ENCODE results near the gene HP1BP3. TPM values are rescaled to one million over a fixed set of nuclear protein-coding genes. Genes with fewer than 3 reads are reported as not detected.
"Not testable (repeated sequence)": the region's sequence is repeated elsewhere in the genome, so short reads cannot be mapped to it uniquely, and the experiment has no call there.

Gene HP1BP3
- total and polyA plus RNA-seq, 4 donors: 34.8 to 115 (median 72.7) TPM

DNA sequence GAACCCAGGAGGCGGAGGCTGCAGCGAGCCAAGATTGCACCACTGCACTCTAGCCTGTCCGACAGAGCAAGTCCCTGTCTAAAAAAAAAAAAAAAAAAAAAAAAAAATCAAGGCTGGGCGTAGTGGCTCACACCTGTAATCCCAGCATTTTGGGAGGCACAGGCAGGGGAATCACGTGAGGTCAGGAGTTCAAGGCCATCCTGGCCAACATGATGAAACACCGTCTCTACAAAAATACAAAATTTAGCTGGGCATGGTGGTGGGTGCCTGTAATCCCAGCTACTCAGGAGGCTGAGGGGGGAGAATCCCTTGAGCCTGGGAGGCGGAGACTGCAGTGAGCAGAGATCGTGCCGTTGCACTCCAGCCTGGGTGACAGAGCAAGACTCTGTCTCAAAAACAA lies 2.5 kb upstream of the HP1BP3 start:
- WGBS: 66% methylated on average over 9 of the region's 9 CpGs
- H3K27ac ChIP-seq (ENCODE audit: low read depth in 1 of 2, low read length in 2 of 2); H3K4me3 ChIP-seq (ENCODE audit: low read depth in 1 of 3, low read length in 3 of 3): not testable (repeated sequence)

DNA sequence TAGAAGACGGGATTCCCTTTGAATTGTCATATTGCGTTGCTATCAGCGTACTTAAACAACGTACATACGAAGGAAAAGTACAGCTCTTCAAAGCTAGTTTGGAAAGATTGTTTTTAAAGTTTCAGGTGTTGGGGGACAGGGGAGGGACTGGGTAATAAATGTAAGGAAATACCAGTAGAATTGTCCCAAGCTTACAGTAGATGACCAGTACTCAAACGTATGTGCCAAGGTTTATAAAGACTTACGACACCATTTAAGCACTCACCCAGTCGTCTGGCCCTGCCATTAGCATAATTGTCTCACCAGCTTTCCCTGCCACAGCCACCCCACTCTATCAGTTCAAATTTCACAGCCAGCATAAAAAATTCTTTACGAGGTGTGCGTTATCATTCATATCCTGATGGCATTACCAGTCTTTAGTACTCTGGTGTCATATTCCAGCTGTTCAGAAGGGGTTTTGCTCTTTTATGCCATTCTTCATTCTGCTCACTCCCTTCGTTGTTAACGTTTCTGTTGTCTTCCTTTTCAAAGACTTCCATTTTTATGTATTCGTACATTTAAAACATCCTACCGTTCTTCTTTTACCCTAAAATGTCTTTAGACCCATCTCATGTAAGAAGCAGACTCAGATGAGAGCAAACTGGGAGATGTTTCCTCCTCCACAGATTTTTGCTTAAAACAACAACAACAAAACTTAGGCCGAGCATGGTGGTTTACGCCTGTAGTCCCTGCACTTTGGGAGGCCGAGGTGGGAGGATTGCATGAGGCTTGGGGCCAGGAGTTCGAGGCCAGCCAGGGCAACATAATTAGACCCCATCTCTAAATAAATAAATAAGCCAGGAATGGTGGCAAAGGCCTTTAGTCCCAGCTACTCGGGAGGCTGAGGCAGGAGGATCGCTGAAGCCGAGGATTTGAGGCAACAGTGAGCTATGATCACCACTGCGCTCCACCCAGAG lies 1.0 kb upstream of the HP1BP3 start:
- Histone ChIP-seq H3K4me3 (ENCODE audit: low read depth in 1 of 3, low read length in 3 of 3) (peak overlapping the region; percentile 71 to 93 (median 73)), H3K36me3 (ENCODE audit: control insufficient read depth in 4 of 4, insufficient read depth in 3 of 4, low read depth in 1 of 4, low read length in 3 of 4) (no peaks in the 10 kb centered on the region)

More for the DNA sequence above, 2.5 kb upstream of the HP1BP3 start:
- not testable (repeated sequence) for DNase-seq (ENCODE audit: low spot score); H3K9me3 ChIP-seq (ENCODE audit: control insufficient read depth in 4 of 4, low read length in 3 of 4); H3K36me3 ChIP-seq (ENCODE audit: control insufficient read depth in 4 of 4, insufficient read depth in 3 of 4, low read depth in 1 of 4, low read length in 3 of 4); H3K9ac ChIP-seq (ENCODE audit: low read depth in 1 of 2, low read length in 2 of 2); H3K27me3 ChIP-seq (ENCODE audit: control insufficient read depth in 4 of 4, insufficient read depth in 4 of 4, low read length in 3 of 4)
- peaks cover 5 to 17% (median 12%) of the 10 kb centered on the region in 4 donors for H3K4me1 ChIP-seq (ENCODE audit: control insufficient read depth in 4 of 4, insufficient read depth in 4 of 4, low read length in 3 of 4)
- peak in 1 of 2 donors; percentile 11 for TF ChIP-seq RXRA (IDR thresholded peaks at IDR 0.05)

More for the DNA sequence above, 1.0 kb upstream of the HP1BP3 start:
- no peaks in the 10 kb centered on the region for H3K9me3 ChIP-seq (ENCODE audit: control insufficient read depth in 4 of 4, low read length in 3 of 4)
- peak; percentile 40 for DNase-seq (ENCODE audit: low spot score)
- TF ChIP-seq, protein P1, sequence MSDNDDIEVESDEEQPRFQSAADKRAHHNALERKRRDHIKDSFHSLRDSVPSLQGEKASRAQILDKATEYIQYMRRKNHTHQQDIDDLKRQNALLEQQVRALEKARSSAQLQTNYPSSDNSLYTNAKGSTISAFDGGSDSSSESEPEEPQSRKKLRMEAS (IDR thresholded peaks at IDR 0.05): no peak
- TF ChIP-seq GABPA (IDR thresholded peaks at IDR 0.05 in 1 of 2, conservative IDR thresholded peaks at IDR 0.05 in 1 of 2): no peak
- TF ChIP-seq RXRA (IDR thresholded peaks at IDR 0.05): no peak
- TF ChIP-seq, protein P2, sequence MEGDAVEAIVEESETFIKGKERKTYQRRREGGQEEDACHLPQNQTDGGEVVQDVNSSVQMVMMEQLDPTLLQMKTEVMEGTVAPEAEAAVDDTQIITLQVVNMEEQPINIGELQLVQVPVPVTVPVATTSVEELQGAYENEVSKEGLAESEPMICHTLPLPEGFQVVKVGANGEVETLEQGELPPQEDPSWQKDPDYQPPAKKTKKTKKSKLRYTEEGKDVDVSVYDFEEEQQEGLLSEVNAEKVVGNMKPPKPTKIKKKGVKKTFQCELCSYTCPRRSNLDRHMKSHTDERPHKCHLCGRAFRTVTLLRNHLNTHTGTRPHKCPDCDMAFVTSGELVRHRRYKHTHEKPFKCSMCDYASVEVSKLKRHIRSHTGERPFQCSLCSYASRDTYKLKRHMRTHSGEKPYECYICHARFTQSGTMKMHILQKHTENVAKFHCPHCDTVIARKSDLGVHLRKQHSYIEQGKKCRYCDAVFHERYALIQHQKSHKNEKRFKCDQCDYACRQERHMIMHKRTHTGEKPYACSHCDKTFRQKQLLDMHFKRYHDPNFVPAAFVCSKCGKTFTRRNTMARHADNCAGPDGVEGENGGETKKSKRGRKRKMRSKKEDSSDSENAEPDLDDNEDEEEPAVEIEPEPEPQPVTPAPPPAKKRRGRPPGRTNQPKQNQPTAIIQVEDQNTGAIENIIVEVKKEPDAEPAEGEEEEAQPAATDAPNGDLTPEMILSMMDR (IDR thresholded peaks at IDR 0.05; ENCODE audit: low read depth, low read length, missing input control): no peak
- no peak for TF ChIP-seq HNF4A (conservative IDR thresholded peaks at IDR 0.05)
- TF ChIP-seq, protein P3, sequence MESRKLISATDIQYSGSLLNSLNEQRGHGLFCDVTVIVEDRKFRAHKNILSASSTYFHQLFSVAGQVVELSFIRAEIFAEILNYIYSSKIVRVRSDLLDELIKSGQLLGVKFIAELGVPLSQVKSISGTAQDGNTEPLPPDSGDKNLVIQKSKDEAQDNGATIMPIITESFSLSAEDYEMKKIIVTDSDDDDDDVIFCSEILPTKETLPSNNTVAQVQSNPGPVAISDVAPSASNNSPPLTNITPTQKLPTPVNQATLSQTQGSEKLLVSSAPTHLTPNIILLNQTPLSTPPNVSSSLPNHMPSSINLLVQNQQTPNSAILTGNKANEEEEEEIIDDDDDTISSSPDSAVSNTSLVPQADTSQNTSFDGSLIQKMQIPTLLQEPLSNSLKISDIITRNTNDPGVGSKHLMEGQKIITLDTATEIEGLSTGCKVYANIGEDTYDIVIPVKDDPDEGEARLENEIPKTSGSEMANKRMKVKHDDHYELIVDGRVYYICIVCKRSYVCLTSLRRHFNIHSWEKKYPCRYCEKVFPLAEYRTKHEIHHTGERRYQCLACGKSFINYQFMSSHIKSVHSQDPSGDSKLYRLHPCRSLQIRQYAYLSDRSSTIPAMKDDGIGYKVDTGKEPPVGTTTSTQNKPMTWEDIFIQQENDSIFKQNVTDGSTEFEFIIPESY (IDR thresholded peaks at IDR 0.05): no peak
- no peak for TF ChIP-seq HNF4G (IDR thresholded peaks at IDR 0.05)
- no peak for TF ChIP-seq NR2F2 (IDR thresholded peaks at IDR 0.05)
- no peak for TF ChIP-seq FOXA2 (IDR thresholded peaks at IDR 0.05)
- TF ChIP-seq EGR1 (IDR thresholded peaks at IDR 0.05; ENCODE audit: low read depth in 2 of 2): no peak
- TF ChIP-seq, protein P4, sequence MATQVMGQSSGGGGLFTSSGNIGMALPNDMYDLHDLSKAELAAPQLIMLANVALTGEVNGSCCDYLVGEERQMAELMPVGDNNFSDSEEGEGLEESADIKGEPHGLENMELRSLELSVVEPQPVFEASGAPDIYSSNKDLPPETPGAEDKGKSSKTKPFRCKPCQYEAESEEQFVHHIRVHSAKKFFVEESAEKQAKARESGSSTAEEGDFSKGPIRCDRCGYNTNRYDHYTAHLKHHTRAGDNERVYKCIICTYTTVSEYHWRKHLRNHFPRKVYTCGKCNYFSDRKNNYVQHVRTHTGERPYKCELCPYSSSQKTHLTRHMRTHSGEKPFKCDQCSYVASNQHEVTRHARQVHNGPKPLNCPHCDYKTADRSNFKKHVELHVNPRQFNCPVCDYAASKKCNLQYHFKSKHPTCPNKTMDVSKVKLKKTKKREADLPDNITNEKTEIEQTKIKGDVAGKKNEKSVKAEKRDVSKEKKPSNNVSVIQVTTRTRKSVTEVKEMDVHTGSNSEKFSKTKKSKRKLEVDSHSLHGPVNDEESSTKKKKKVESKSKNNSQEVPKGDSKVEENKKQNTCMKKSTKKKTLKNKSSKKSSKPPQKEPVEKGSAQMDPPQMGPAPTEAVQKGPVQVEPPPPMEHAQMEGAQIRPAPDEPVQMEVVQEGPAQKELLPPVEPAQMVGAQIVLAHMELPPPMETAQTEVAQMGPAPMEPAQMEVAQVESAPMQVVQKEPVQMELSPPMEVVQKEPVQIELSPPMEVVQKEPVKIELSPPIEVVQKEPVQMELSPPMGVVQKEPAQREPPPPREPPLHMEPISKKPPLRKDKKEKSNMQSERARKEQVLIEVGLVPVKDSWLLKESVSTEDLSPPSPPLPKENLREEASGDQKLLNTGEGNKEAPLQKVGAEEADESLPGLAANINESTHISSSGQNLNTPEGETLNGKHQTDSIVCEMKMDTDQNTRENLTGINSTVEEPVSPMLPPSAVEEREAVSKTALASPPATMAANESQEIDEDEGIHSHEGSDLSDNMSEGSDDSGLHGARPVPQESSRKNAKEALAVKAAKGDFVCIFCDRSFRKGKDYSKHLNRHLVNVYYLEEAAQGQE (IDR thresholded peaks at IDR 0.05): no peak
- TF ChIP-seq RAD21 (IDR thresholded peaks at IDR 0.05): no peak
- TF ChIP-seq, protein P5, sequence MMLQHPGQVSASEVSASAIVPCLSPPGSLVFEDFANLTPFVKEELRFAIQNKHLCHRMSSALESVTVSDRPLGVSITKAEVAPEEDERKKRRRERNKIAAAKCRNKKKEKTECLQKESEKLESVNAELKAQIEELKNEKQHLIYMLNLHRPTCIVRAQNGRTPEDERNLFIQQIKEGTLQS (IDR thresholded peaks at IDR 0.05): no peak
- 52% methylated on average over 22 of the region's 22 CpGs for WGBS
- H3K9ac ChIP-seq (ENCODE audit: low read depth in 1 of 2, low read length in 2 of 2): peak overlapping the region; percentile 64 to 84
- peak overlapping the region; percentile 85 to 98 for H3K27ac ChIP-seq (ENCODE audit: low read depth in 1 of 2, low read length in 2 of 2)
- H3K4me1 ChIP-seq (ENCODE audit: control insufficient read depth in 4 of 4, insufficient read depth in 4 of 4, low read length in 3 of 4): peaks cover 5 to 25% (median 17%) of the 10 kb centered on the region in 4 donors
- H3K27me3 ChIP-seq (ENCODE audit: control insufficient read depth in 4 of 4, insufficient read depth in 4 of 4, low read length in 3 of 4): no peaks in the 10 kb centered on the region
